HG03460 (cell line): Measurements from ENCODE around the gene ESPL1.

Experiments
- ATAC-seq: cut with Tn5 transposase; IDR thresholded peaks from one replicate; pipeline ENCODE4 v1.9.1; 2021; ENCODE audit not compliant: unreplicated experiment

The ESPL1 gene

DNA sequence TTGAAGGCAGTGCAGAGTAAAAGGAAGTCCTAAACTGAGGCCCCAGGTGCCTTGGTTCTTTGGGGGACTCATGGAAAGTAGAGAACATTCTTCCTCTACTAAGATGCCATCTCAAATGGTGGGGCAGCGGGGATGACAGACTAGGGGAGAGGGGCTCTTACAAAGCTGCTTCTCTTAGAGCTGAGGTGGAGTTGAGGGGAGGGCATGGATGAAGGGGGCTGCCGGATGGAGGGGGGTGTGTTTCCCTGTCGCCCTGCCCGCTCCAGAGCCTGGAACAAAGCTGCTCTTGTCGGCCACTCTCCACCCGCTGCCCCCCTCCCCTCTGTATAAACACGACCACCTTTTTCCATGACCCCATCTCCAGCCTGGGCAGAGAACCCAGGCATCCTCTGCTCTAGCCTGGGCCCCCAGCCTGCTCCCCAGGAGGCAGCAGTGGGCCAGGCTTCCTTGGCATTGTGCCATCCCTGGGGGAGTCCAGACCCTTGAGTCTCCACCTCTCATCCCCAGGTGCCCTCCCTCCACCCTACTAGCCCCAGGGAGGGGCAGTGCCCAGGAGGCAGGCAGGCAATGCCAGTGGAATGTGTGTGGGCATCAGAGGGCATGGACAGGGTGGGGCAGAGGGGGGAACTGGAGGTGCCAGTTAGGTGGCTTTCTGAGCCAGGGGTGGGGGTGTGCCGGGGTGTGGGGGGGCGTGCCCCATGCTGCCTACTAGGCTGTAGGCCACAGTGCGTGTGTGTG lies 37.8 kb upstream of the ESPL1 start:
- no peak for ATAC-seq

DNA sequence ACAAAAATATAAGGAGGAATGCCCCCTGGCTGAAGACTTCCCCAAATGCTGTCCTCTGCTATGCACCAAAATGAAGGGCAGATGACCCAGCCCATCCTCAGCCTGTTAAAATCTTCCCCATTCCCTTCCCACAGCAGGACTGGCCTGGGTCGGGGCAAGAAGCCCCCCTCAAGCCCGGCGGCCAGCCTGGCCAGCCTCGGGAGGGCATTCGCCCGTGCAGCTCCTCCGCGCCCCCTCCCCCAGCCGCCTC lies 36.5 kb upstream of the ESPL1 start:
- ATAC-seq, result no peak

DNA sequence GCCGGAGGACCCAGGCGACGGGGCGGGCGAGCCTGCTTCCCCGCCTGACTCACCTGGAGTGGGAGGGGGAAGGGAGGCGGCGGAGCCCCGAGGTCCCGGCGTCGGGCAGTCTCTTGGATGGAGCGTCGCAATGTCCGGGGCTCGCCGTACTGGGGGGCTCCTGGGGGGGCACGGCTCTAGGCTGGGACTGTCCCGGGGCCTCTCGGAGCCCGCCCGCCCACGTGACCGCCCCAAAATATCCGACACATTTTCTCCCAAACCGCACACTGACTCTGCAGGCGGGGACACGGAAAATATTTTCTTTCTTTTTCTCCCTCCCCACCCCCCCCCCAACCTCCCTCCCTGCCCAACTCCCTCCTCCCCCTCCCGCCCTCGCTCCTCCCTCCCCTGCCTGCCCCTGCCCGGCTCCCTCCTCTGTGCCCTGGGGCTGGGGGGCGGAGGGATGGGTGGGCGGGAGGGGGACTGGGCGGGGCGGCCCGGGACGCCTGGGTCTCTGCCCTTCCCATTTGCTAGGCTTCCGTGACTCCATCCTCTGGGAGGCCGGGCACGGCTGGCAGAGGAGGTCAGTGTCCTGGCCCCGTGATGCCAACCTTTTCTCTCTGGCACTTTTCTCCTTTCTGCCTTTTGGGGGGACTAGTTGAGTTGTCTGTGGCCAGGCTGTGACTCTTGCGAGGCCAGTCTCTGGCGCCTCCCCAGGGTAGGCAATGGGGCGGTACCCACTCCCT lies 36.0 kb upstream of the ESPL1 start, which contains the start of gene RARG:
TSS of gene RARG (minus strand) at position 289 of the 725 bp plus-strand sequence. CDS start 4,664 bp downstream, outside the sequence.
- no peak for ATAC-seq

DNA sequence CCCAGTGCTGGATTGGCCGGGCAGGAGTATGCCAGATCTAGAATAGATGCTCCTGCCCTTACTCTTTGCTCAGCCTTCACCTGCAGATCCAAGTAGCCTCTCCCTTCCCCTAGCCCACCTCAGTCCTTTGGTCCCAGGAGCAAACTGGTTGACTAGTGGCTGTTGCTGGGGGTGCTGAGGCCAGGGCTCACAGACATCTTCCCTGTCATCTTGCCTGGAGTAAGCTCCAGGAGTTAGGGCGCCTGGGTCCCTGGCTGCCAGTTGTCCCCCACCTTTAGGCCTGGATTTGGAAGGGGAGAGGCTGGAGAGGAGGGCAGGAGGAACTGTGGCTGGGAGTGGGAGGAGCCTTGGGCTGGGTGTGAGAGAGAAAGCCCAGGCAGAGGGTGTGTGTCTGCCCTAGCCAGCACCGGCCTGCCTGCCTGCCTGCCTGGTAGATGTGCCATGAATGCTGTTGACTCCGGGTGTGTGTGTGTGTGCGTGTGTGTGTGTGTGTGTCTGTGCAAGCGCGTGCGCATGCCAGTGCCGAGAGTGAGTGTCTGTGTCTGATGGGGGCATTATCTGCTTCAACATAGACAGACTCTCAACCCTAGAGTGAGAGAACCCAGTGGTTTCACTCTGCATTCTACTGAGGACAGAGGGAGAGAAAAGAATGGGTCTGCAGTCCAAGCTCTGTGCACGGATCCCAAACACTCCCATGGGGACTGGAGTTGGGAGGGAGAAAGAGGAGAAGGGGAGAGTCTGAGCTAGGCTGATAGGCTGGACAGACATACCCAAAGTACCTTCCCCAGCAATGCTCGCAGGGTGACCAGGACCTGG lies 35.2 kb upstream of the ESPL1 start:
- ATAC-seq, result no peak

DNA sequence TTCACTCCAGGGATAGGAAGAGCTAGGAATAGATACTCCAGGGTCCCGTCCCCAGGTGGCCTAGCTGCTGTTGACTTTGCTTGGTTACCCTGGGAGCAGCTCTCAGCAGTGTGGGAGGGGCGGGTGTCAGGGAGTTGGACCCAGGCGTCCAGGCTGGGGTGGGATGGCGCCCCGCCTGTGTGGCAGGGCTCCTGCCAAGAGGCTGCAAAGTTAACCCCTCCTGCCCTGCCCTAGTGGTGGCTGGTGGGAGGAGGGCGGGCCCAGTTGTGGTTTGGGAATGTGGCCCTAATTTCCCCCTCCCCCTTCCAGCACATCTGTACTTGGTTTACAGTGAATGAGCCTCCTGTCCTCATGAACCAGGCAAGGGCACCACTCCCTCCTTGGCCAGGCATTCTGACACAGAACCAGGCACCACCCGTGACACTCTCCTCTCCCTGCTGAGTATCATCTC lies 34.4 kb upstream of the ESPL1 start:
- no peak for ATAC-seq

DNA sequence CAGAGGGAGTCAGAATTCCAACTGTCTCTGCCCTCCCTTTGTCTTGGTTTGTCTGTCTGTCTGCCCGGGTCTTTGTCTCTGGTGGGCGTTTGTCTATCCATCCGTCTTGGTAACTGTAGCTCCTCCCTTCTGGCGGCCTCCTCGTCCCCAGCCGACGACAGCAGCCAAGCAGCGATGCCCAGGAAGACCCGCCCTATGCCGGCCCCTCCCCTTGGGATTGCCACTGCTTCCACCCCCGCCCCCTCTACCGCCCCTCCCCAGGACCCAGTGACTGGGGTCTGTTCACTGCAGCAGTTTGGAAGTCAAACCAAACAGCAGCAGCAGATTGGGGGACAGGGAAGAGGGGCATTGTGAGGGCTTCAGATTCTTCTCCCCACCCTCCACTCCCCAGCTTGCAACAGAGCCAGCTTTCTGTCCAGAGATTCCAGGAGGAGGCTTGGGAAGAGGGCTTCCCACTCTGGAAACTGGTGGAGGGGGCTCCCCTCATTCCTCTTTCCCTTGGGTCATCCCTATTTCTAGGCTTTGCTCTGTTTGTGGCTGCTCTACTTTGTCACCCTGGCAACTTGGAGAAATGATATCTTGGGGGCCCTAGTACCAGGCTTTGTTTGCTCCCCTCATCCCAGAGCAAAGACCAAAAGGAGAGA lies 33.7 kb upstream of the ESPL1 start:
- ATAC-seq, result no peak

DNA sequence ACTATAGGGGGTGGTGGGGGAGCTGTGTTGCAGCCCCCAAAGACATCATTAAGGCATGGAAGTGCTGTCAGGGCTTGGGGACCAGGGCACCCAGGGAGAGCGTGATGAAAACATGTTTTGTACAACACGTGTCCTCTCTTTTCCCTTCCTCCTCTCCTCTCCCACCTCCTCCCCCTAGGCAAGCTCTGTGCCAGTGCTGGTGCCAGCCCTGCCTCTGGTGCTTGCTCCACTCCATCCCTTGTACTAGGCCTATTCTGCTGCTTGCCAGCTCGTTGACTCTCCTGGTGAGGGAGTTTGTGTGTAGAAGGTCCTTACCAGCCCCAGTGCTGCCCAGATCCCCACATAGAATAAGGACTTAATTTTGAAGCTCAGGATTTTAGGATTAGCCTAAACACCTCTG lies 32.9 kb upstream of the ESPL1 start:
- no peak for ATAC-seq

DNA sequence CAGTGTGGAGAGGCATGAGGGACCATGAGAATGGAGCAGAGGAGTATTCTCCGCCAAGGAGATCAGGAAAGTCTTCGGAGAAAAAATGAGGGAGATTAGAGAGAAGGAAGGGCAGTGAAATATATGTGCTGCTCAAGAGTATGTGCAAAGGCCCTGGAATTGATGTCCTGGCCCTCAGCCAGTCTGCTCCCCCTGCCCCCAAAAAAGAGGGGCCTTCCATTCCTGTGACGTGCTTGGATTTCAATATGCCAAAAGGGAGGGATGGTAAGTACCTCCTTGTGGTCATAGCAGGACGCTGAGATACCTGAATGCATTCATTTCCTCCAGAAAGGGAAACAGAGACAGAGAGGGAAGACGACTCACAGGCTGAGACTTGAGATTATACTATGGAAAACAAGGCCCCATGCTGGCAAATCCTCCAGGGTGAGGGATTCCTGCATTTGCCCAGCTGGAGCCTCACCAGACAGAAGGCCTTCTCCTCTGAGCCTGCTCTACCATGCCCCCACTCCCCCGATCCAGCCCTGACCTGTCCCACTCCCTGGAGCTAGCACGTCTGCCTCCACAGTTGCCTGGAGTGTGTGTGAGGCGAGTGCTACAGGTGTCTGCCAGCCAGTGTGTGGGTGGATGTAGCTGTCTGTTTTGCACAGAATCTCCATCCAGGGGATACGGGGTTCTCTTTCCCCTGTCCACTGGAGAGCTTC lies 32.2 kb upstream of the ESPL1 start:
- no peak for ATAC-seq

DNA sequence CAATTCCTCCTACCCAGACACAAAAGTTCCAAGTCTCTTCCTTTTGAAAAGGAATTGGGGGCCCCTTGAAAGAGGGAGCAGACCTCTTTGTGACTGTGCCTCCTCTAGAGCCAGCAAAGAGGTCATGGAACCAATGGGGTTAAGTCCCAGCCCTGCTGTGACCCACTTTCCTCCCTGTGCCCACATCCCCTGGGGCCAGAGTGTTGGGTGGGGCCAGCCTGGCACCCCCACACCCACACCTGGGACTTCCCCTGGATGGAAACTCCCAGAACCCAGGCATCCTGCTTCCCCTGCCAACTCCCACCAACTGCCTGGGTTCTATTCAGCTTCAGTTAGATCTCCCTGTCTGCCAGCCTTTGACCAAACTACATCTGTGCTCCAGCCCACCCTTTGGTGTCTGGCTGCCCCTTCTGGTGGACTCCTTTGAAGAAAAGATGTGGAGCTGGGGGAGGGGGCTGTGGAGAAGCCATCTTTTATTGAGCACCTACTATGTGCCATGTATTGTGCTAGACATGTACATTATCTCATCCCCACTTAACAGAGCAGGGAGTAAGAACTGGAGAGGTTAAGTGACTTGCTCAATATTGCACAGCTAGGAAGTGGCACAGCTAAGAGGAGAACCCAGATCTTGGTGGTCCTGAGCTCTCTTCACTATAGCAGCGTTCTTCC lies 31.5 kb upstream of the ESPL1 start:
- no peak for ATAC-seq

DNA sequence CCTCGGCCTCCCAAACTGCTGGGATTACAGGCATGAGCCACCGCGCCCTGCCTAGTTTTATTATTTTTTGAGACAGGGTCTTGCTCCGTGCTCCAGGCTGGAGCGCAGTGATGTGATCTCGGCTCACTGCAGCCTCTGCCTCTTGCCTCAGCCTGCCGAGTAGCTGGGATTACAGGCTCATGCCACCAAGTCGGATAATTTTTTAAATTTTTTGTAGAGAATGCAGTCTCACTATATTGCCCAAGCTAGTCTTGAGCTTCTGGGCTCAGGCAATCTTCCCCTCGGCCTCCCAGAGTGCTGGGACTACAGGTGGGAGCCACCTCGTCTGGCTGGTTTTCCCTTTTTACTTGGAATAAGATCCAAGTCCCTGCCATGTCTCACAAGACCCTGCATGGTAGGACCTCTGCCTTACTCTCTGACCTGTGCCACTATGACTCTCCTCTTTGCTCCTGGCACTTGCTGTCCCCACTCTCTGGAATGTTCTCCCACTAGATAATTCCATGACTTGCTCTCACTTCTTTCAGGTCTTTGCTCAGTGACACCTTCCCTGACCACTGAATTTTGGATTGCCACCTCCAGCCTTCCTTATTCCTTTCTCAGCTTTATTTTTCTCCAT lies 28.3 kb upstream of the ESPL1 start:
- ATAC-seq, result no peak

DNA sequence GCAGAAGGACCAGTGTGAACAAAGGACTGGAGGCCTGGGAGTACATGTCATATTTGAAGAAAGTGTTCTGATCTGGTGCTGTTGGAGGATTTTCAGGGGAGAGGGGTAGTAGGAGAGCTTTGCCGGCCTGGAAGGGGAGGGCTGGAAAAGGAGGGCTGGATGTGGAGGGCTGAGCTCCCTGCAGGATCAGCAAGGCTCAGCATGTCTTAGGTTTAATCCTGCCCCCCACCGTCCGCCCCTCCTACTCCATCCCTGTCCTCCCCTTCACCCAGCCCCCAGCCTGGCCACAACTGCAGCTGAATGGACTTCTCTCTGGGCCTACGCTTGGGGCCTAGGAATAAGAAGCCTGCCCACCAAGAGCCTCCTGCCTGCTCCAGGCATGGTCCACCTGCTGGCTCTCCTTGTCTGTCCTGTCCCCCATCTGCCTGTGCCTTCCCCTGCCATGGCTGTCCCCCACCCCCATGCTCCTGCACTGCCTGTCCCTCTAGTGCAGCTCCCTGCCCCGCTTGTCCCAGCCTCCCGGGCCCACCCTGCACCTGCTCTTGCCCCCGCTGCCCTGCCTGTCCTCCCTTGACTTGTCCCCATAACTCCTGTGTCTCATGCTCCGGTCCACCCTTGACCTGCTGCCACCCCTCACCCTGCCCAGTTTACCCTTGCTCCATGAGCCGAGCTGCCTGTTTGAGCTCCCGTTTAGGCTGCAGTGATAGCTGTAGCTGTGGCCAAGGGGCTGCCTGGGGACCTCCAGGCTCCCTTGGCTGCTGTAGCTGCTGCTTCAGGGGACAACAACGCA lies 26.3 kb upstream of the ESPL1 start:
- no peak for ATAC-seq

DNA sequence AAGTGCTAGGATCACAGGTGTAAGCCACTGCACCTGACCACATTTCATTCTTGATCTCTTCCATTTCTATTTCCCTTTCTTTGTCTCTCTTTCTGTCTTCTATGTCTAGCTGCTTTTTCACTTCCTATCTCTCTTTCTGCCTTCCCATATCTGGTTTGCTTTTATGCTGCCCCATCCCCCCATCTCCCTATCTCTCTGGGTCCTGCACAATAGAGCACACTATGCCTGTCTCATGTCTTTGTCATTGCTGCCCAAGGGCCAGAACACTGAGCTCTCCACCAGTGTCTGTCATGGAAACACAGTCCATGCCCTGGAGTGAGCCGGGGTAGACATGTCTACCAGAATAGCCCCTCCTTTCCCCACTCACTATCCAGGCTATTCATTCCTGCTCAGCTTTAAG lies 23.8 kb upstream of the ESPL1 start:
- no peak for ATAC-seq

DNA sequence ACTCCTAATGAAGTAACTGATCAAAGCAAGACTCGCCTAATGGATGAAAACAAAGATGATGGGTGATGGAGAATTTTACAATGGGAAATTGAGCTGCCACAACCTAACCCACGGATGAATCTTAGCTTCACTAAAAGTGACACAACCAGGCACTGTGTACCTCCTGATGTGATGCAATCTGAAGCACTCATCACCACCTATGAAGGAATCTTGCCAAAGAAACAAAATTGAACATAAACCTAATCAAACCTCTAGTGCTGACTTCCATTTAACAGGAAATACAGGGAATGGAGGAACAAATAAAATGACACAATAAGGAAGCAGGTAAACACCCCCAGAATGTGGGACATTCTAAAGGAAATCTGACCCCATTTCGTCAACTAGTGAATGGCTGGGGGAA lies 22.8 kb upstream of the ESPL1 start:
- no peak for ATAC-seq

DNA sequence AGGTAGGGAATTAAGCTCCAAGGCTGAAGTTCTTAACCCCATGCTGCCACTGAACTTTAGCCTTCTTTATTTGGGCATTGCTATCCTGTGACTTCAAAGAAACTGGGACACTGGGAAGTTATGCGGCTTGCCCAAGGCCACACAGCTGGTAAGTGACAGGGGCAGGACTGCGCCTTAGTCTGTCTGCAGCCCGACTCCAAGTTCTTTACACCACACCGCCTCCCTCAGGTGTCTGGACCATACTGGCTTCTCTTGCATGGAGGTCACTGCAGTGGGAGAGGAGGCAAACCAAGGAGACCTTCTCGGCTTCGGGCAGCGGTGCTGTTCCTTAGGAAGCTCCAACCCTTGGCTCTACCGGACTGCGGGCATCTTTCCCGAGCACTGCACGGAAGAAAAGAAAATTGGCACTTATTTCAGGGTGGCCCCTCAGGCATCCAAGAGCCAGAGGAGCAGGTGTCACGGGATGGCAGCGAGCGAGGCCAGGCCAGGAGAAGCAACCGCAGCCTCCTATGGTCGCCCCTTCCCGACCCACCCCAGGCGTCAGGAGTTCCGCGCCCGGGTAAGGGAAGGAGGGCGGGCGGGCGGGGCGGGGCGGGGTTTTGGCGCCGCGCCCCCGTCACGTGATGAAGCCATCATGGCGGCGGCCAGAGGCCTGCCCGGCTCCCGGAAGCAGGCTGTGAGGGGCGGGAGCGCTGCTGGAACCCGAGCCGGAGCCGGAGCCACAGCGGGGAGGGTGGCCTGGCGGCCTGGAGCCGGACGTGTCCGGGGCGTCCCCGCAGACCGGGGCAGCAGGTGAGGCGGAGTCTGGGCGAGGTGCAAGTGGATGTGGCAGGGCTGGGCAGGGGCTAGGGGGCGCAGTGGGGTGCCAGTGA lies 16.4 kb upstream of the ESPL1 start:
- peak; percentile 73 for ATAC-seq

DNA sequence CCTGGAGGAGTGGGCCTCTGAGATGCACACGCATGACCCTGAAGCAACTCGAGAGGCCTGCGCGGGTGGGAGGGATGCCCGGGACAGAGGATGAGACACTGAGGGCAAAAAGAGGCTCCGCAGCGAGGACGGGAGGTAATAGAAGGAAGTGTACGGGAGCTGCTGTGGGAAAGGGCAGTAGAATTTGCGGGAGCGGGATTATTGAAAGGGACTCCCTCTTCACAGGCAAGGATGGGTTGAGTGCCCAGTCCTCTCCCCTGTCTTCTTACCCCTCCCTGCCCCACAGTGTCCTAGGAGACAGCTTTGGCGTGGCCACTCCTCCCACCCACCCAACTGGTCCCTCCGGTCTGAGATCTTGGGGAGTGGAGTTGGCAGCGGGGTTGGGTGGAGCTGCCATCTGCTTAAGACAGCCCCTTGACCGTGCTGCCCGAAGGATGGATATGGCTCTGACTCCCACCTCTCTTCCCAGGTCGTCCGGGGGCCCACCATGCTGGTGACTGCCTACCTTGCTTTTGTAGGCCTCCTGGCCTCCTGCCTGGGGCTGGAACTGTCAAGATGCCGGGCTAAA lies 15.7 kb upstream of the ESPL1 start:
- ATAC-seq, result no peak

DNA sequence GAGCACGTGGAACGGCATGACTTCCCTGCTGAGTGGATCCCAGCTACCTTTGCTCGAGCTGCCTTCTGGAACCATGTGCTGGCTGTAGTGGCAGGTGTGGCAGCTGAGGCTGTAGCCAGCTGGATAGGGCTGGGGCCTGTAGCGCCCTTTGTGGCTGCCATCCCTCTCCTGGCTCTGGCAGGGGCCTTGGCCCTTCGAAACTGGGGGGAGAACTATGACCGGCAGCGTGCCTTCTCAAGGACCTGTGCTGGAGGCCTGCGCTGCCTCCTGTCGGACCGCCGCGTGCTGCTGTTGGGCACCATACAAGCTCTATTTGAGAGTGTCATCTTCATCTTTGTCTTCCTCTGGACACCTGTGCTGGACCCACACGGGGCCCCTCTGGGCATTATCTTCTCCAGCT lies 14.8 kb upstream of the ESPL1 start:
- ATAC-seq, result no peak

DNA sequence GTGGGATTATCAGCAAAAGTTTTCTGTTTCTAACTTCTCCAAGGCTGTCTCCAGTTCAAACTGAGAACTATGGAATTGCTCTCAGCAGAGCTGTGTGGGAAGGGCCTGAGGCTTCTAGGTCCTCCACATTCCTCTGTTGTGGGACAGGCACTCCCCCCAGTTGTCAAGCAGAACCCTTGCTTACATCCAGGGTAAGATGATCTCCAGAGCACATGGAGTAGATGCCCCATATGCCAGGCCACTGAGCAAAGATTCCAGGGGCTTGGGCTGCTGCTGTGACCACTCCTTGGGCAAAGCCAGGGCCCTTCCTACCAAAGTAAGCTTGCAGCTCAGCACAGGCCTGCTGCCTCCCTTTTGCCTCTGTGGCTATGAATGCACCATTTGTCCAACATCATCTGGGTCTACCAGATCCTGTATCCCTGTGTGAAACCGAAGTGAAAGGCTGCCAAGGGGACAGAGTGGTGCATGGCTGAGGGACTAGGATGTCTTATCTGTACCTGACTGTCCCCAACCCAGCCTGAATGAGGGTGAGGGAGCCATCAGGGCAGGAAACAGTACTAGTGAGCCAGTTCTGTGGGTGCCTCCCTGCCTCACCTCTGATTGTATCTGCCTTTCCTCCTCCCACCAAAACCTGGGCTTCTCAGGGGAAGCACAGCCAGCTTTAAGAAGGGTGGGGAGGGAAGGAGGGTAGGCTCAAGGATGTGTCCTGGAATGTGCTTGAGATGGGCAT lies 13.1 kb upstream of the ESPL1 start:
- no peak for ATAC-seq
